WTC11 (cell line): ENCODE measurements around the gene UNC119B. TPM values are rescaled to one million over a fixed set of nuclear protein-coding genes. Genes with fewer than 3 reads are reported as not detected.

Experiments used
- ATAC-seq: fragments of 200-7000 bp; cut with Tn5 transposase; 2 replicates; pipeline ENCODE4 v1.10.0; 2021; ENCODE audit warnings: mild to moderate bottlenecking, moderate library complexity
- CTCF ChIA-PET: fragments of 300-600 bp; sonication (Branson Sonifier 250); formaldehyde crosslinking; loops from one replicate; lab custom pipeline; 2021; ENCODE audit warnings: antibody characterized with exemption; lab: Charles Lee
- POLR2A ChIA-PET: fragments of 350-600 bp; sonication (Branson Sonifier 250); formaldehyde crosslinking; loops from one replicate; lab custom pipeline; 2021; ENCODE audit warnings: antibody characterized with exemption; lab: Charles Lee
- DNase-seq: peaks from one replicate; pipeline ENCODE4 v3.0.0; 2021; ENCODE audit warnings: low spot score
- H3K27ac Mint-ChIP-seq: 2 replicates; pipeline ENCODE4 v1.8.0; 2021; ENCODE audit warnings: mixed read lengths
- H3K27me3 Mint-ChIP-seq: 2 replicates; pipeline ENCODE4 v1.8.0; 2021; ENCODE audit warnings: low read depth, mild to moderate bottlenecking, moderate library complexity, mixed read lengths
- H3K36me3 Mint-ChIP-seq: 2 replicates; pipeline ENCODE4 v1.8.0; 2021; ENCODE audit warnings: mixed read lengths
- H3K4me1 Mint-ChIP-seq: 2 replicates; pipeline ENCODE4 v1.8.0; 2022; ENCODE audit warnings: mixed read lengths
- H3K4me3 Mint-ChIP-seq: 2 replicates; pipeline ENCODE4 v1.8.0; 2021; ENCODE audit warnings: mild to moderate bottlenecking, moderate library complexity, mixed read lengths
- H3K9me3 Mint-ChIP-seq: 2 replicates; pipeline ENCODE4 v1.8.0; 2021; ENCODE audit warnings: mixed read lengths
- ERG ChIP-seq: fragments of 250-450 bp; sonication (Bioruptor Pico); IDR thresholded peaks from 2 replicates; pipeline ENCODE4 v1.8.0; 2021; ENCODE audit warnings: mild to moderate bottlenecking
- HMGXB4 ChIP-seq: sonication (generic); formaldehyde crosslinking; IDR thresholded peaks from 2 replicates; pipeline ENCODE4 v1.8.1; 2023; ENCODE audit warnings: mild to moderate bottlenecking, moderate library complexity, missing genetic modification reagents
- MAX ChIP-seq: sonication (generic); formaldehyde crosslinking; IDR thresholded peaks from 2 replicates; pipeline ENCODE4 v1.8.0; 2022; ENCODE audit warnings: mild to moderate bottlenecking, missing genetic modification reagents
- NFE2L1 ChIP-seq: sonication (generic); formaldehyde crosslinking; IDR thresholded peaks from 2 replicates; pipeline ENCODE4 v1.8.1; 2023; ENCODE audit warnings: missing genetic modification reagents
- NR2C2 ChIP-seq: sonication (generic); formaldehyde crosslinking; IDR thresholded peaks from 2 replicates; pipeline ENCODE4 v1.8.0; 2022; ENCODE audit warnings: mild to moderate bottlenecking, missing genetic modification reagents
- PRRX2 ChIP-seq: fragments of 250-450 bp; sonication (Bioruptor Pico); IDR thresholded peaks from 2 replicates; pipeline ENCODE4 v1.8.0; 2021; ENCODE audit warnings: mild to moderate bottlenecking
- RORB ChIP-seq: fragments of 250-450 bp; sonication (Bioruptor Pico); IDR thresholded peaks from 2 replicates; pipeline ENCODE4 v1.9.0; 2021; ENCODE audit warnings: mild to moderate bottlenecking
- STAT6 ChIP-seq: sonication (generic); formaldehyde crosslinking; conservative IDR thresholded peaks from 2 replicates; pipeline ENCODE4 v1.8.1; 2023; ENCODE audit warnings: mild to moderate bottlenecking, low read depth, missing genetic modification reagents, moderate library complexity
- USF1 ChIP-seq: sonication (generic); formaldehyde crosslinking; IDR thresholded peaks from 2 replicates; pipeline ENCODE4 v1.8.0; 2022; ENCODE audit warnings: mild to moderate bottlenecking, missing genetic modification reagents
- ZMAT4 ChIP-seq: fragments of 250-450 bp; sonication (Bioruptor Pico); IDR thresholded peaks from 2 replicates; pipeline ENCODE4 v1.9.0; 2021; ENCODE audit warnings: mild to moderate bottlenecking
- ZNF263 ChIP-seq: sonication (generic); formaldehyde crosslinking; IDR thresholded peaks from 2 replicates; pipeline ENCODE4 v1.8.1; 2022; ENCODE audit warnings: low read depth, mild to moderate bottlenecking, moderate library complexity, missing genetic modification reagents
- ZNF671 ChIP-seq: fragments of 250-450 bp; sonication (Bioruptor Pico); IDR thresholded peaks from 2 replicates; pipeline ENCODE4 v1.8.0; 2021; ENCODE audit warnings: mild to moderate bottlenecking
- total RNA-seq: library from RNA; stranded (reverse); gene quantifications from 3 replicates; pipeline ENCODE4 v1.2.3, GENCODE V29; 2021

The UNC119B gene
- total RNA-seq, 1 experiment from 2014 or later: 53.3 TPM

- TF ChIP-seq HMGXB4 (CRISPR knock-in tag) (peak; percentile 46; the same call in 1 of the 2 replicates), ZNF263 (CRISPR knock-in tag) (no peak), ZNF671 (CRISPR knock-in tag) (no peak), NR2C2 (CRISPR knock-in tag) (no peak), USF1 (CRISPR knock-in tag) (no peak), PRRX2 (CRISPR knock-in tag) (no peak)
Measured at GRCh38 chr12:120686690-120687577, 23.3 kb upstream of the UNC119B start, which contains the start of gene MLEC (continued).

GRCh38 chr12:120687578-120688289 is 22.5 kb upstream of the UNC119B start:
- Mint-ChIP-seq H3K4me3 (peak overlapping the region; percentile 87), H3K36me3 (no peaks in the 10 kb centered on the region), H3K27ac (peak overlapping the region; percentile 92), H3K9me3 (no peaks in the 10 kb centered on the region), H3K27me3 (no peaks in the 10 kb centered on the region)
- ChIA-PET CTCF (interaction anchor here (0.9 to 3.6 kb wide), 6 partner anchors 12 to 106 kb away, joined by 3 to 24 read pairs (median 4); partner anchors contain the start of gene POP5), POLR2A (interaction anchor here (1.2 to 1.4 kb wide), 2 partner anchors 38 to 41 kb away, joined by 4 to 9 read pairs; no protein-coding TSS in a partner anchor)
- peak; percentile 28 for DNase-seq
- no peak for ATAC-seq
- TF ChIP-seq USF1 (CRISPR knock-in tag): no peak
- no peak for TF ChIP-seq NFE2L1 (CRISPR knock-in tag)
- no peak for TF ChIP-seq ZMAT4
- no peak for TF ChIP-seq STAT6 (CRISPR knock-in tag)
- no peak for TF ChIP-seq RORB (CRISPR knock-in tag)
- TF ChIP-seq MAX (CRISPR knock-in tag): no peak
- no peak for TF ChIP-seq ERG (CRISPR knock-in tag)
- TF ChIP-seq, all 79 proteins: peak for 0
- H3K4me1 Mint-ChIP-seq: peaks cover 45% of the 10 kb centered on the region
